Stomach (tissue), 9 donors: ENCODE data around the gene GCK. TPM values are rescaled to one million over a fixed set of nuclear protein-coding genes. Genes with fewer than 3 reads are reported as not detected.
A peak's percentile ranks its signal among the peaks of the same experiment; 100 is the strongest.

ENCODE experiments used
- DNase-seq, 2 donors: peaks; one replicate each; pipeline versions ENCODE4 v3.0.0 to v3.0.0-alpha.2; 2013 to 2019
- H3K27ac ChIP-seq, 5 donors: fragments of 200-600 bp in 4 of 5; sonication (generic) in 4 of 5; one replicate each; pipeline ENCODE4 v1.5.1; 2013 to 2019; ENCODE audit warnings: mild to moderate bottlenecking in 1 of 5, moderate library complexity in 1 of 5
- H3K27me3 ChIP-seq, 3 donors: fragments of 200-600 bp; sonication (generic); one replicate each; pipeline ENCODE4 v1.5.1; 2017 to 2019; ENCODE audit warnings: mixed run types in 1 of 3
- H3K36me3 ChIP-seq, 4 donors: fragments of 200-600 bp; sonication (generic); 1 replicate in 3 of 4; 2 replicates in 1 of 4; pipeline ENCODE4 v1.5.1; 2016 to 2019
- H3K4me1 ChIP-seq, 4 donors: fragments of 200-600 bp; sonication (generic); one replicate each; pipeline ENCODE4 v1.5.1; 2016 to 2019
- H3K4me3 ChIP-seq, 4 donors: fragments of 200-600 bp; sonication (generic) in 3 of 4; one replicate each; pipeline ENCODE4 v1.5.1; 2016 to 2019; ENCODE audit warnings: mild to moderate bottlenecking in 1 of 4
- H3K9me3 ChIP-seq, 4 donors: fragments of 200-600 bp; sonication (generic); one replicate each; pipeline ENCODE4 v1.5.1; 2016 to 2019
- EP300 ChIP-seq: sonication (generic); formaldehyde crosslinking; IDR thresholded peaks from one replicate; pipeline ENCODE4 v1.6.1; 2017; ENCODE audit warnings: antibody characterized with exemption
- POLR2A ChIP-seq, 4 donors: fragments of 450-650 bp; IDR thresholded peaks; one replicate each; pipeline ENCODE4 v1.6.1; 2016; ENCODE audit warnings: antibody characterized with exemption in 4 of 4, control low read depth in 2 of 4, mild to moderate bottlenecking in 1 of 4, moderate library complexity in 1 of 4
- POLR2AphosphoS5 ChIP-seq, 3 donors: sonication (generic); formaldehyde crosslinking; IDR thresholded peaks; one replicate each; pipeline ENCODE4 v1.6.1; 2016; ENCODE audit warnings: antibody characterized with exemption in 3 of 3
- WGBS, 5 donors: extraction: QIAGEN DNeasy Blood & Tissue Kit in 3 of 5; methylation state at CpG; one replicate each; pipeline versions ENCODE4 v1.1.5 to v1.1.7; 2013 to 2018; 5-methylcytosine and 5-hydroxymethylcytosine counted together
- intact Hi-C: fragments of 100-400 bp; cut with DNase I; formaldehyde crosslinking; loops from one replicate; pipeline ENCODE4 v1.15.1; 2023; ENCODE audit warnings: low total_unique reads
- polyA plus RNA-seq, 3 donors: library from polyadenylated mRNA; stranded (reverse); fragments of 200-250 nt; gene quantifications; one replicate each; pipeline ENCODE4 v1.2.3, GENCODE V29; 2013
- total RNA-seq, 5 donors: library from RNA; depleted of rRNA; stranded (reverse); fragments of >200 nt; gene quantifications; one replicate each; pipeline versions ENCODE4 v1.1.0 to v1.2.3, GENCODE V29; 2014 to 2016
- TF ChIP-seq, protein P1 (sequence below), 7 experiments: fragments of 450-650 bp in 4 of 7; fragments of 200-600 bp in 3 of 7; sonication (generic) in 3 of 7; IDR thresholded peaks; one replicate each; pipeline ENCODE4 v1.5.1; 2016 to 2019; ENCODE audit warnings: antibody characterized with exemption in 7 of 7, control low read depth in 2 of 7, mild to moderate bottlenecking in 1 of 7
- donor health status: healthy with polysubstance abuse.
- donor health status: Bipolar disorder and iron deficiency.
- donor health status: healthy.

GCK gene
- total and polyA plus RNA-seq, 8 donors, result 0.55 to 1.9 (median 1.1) TPM; not detected in 4

DNA sequence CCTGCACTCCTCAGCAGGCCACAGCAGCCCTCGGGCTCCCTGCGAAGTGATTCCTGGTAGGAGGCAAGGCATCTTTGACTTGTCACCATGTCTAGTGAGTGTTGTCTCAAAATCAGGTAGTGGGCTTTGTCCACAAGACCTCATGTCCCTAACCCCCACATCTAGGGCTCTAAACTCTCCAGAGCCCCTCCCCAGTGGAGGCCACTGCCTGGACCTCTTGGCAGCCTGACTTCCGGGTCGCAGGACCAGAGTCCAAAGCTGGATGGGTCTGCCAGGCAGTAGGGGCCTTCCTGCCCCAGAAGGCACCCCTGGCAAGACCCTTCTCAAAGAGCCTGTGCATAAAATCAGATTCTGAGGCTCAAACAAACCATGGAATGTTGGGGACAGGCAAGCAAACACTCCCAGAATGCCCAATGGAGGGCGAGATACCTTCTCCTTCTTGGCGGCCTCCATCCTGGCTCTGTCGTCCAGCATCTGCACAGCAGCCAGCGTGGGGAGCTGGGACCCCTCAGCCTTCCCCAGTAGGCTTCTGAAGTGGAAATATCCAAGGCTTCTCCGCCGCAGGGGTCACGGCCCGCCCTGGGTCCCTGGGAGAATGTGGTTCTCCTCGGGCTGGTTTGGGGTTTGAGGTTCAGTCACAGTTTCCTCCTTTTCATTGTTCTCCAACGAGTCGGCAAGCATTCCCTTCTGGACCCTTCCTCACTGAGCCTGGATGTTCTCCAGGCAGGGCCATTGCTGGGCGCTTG lies 586 bp downstream of the GCK start:
- no peaks in the 10 kb centered on the region for H3K9me3 ChIP-seq
- H3K27me3 ChIP-seq, result peaks cover 0 to 23% (median 0%) of the 10 kb centered on the region in 3 donors
- no peak for TF ChIP-seq POLR2A (IDR thresholded peaks at IDR 0.05)
- no peak for TF ChIP-seq EP300
- TF ChIP-seq POLR2AphosphoS5 (IDR thresholded peaks at IDR 0.05), result no peak
- TF ChIP-seq, protein P1, sequence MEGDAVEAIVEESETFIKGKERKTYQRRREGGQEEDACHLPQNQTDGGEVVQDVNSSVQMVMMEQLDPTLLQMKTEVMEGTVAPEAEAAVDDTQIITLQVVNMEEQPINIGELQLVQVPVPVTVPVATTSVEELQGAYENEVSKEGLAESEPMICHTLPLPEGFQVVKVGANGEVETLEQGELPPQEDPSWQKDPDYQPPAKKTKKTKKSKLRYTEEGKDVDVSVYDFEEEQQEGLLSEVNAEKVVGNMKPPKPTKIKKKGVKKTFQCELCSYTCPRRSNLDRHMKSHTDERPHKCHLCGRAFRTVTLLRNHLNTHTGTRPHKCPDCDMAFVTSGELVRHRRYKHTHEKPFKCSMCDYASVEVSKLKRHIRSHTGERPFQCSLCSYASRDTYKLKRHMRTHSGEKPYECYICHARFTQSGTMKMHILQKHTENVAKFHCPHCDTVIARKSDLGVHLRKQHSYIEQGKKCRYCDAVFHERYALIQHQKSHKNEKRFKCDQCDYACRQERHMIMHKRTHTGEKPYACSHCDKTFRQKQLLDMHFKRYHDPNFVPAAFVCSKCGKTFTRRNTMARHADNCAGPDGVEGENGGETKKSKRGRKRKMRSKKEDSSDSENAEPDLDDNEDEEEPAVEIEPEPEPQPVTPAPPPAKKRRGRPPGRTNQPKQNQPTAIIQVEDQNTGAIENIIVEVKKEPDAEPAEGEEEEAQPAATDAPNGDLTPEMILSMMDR (IDR thresholded peaks at IDR 0.05), result no peak
- H3K4me1 ChIP-seq, result no peaks in the 10 kb centered on the region
- no peak for DNase-seq
- intact Hi-C loops, result no loop called here
- no peaks in the 10 kb centered on the region for H3K36me3 ChIP-seq
- no peak overlapping the region for H3K27ac ChIP-seq
- 76 to 84% (median 80%) methylated on average over 4 to 16 of the region's 16 CpGs for WGBS, 5 donors
- no peak overlapping the region for H3K4me3 ChIP-seq

DNA sequence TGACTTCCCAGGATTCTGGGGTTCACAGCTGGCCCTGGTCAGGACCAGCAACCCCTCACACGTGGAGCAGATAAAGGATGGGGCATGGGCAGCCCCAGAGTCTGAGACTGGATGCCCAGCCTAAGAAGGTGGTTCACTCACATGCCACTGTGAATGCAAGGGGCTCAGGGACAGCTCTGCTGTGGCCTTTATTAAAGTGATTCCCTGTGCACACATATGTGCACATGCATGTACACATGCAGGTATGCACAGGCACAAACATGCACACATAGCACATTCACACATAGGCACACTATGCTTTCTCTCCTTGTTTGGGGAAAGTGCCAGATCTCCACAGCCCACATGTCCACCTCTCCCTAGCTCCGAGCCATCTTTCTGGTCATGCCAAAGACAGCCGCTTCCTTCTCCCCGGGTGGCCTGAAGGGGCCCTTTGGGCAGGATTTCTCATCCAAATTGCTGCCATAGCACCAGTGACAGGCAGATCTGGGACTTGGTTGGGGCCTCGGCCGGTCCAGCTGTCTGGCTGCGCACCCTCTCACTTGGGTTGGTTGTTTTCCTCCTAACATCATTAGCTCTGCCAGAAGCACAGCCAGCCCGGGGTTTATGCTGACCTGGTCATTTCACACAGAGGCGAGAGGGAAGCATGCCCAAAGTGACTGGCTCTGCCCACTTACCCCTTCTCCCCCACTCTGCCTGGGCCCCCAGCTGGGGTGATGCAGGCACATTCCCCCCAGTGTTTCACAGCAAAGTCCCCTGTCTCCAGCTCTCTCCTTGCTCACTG lies 1.4 kb downstream of the GCK start:
- H3K36me3 ChIP-seq, result peaks cover 0 to 2% (median 0%) of the 10 kb centered on the region in 4 donors
- no peaks in the 10 kb centered on the region for H3K4me1 ChIP-seq
- WGBS, 5 donors, result 63 to 70% (median 65%) methylated on average over 9 of the region's 9 CpGs
- H3K4me3 ChIP-seq, result no peak overlapping the region
- H3K9me3 ChIP-seq, result peaks cover 0 to 7% (median 3%) of the 10 kb centered on the region in 4 donors
- H3K27ac ChIP-seq, result no peak overlapping the region
- peaks cover 0 to 18% (median 0%) of the 10 kb centered on the region in 3 donors for H3K27me3 ChIP-seq
- intact Hi-C loops, result no loop called here
- TF ChIP-seq EP300, result no peak
- no peak for TF ChIP-seq POLR2AphosphoS5 (IDR thresholded peaks at IDR 0.05)
- TF ChIP-seq, protein P1 (IDR thresholded peaks at IDR 0.05), result no peak
- no peak for TF ChIP-seq POLR2A (IDR thresholded peaks at IDR 0.05)
- DNase-seq, result no peak

DNA sequence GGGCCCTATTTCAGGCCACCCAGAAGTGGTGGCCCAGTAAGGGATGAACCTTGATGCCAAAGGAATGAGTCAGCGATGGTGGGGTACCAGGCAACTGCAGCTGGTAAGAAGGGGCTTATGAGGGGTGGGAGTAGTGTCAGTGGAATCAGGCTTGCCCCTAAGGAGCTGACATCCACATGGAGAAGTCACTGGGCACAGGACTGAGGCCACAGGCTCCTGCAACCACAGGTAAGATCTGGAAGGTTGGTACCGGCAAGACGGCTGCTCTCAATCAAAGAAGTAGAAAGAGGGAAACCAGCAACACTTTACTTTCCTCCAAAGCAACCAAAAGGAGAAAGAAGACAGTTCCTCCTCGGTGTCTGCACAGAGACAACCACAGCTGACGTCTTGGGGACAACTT lies 2.5 kb downstream of the GCK start:
- H3K36me3 ChIP-seq, result peaks cover 0 to 6% (median 0%) of the 10 kb centered on the region in 4 donors
- no peak for DNase-seq
- no peak overlapping the region for H3K27ac ChIP-seq
- WGBS, 5 donors, result 65 to 79% (median 72%) methylated on average over 5 of the region's 5 CpGs
- peaks cover 0 to 15% (median 11%) of the 10 kb centered on the region in 4 donors for H3K9me3 ChIP-seq
- TF ChIP-seq POLR2A (IDR thresholded peaks at IDR 0.05), result no peak
- TF ChIP-seq EP300, result no peak
- TF ChIP-seq, protein P1 (IDR thresholded peaks at IDR 0.05), result no peak
- TF ChIP-seq POLR2AphosphoS5 (IDR thresholded peaks at IDR 0.05), result no peak
- no peaks in the 10 kb centered on the region for H3K4me1 ChIP-seq
- intact Hi-C loops, result no loop called here
- H3K27me3 ChIP-seq, result peaks cover 0 to 7% (median 0%) of the 10 kb centered on the region in 3 donors
- H3K4me3 ChIP-seq, result no peak overlapping the region

DNA sequence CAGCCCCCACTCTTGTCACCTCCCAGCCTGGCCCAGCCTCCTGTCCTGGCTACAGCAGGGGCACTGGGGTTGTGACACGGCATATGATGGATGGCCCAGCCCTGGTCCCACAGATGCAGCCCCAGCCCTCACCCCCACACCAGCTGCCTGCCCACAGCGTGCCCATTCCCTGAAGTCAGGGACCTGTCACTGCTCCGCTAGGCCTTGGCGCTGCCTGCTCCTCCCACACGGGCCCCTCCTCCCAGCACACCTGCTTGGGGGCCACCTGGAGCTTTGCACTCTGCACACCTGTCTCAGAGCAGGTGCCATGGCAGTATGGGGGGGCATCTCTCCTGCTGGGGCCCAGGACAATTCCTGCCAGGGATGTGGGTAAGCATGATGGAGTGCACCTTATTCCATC lies 3.5 kb downstream of the GCK start:
- Histone ChIP-seq H3K27ac (no peak overlapping the region), H3K4me3 (no peak overlapping the region), H3K4me1 (no peaks in the 10 kb centered on the region), H3K9me3 (peaks cover 0 to 17% (median 11%) of the 10 kb centered on the region in 4 donors), H3K36me3 (peaks cover 0 to 6% (median 0%) of the 10 kb centered on the region in 4 donors), H3K27me3 (peaks cover 0 to 12% (median 0%) of the 10 kb centered on the region in 3 donors)
- TF ChIP-seq, protein P1 (IDR thresholded peaks at IDR 0.05), result no peak
- no peak for TF ChIP-seq POLR2A (IDR thresholded peaks at IDR 0.05)
- TF ChIP-seq POLR2AphosphoS5 (IDR thresholded peaks at IDR 0.05), result no peak
- no peak for TF ChIP-seq EP300
- WGBS, 5 donors, result 64 to 83% (median 73%) methylated on average over 2 to 5 of the region's 5 CpGs
- peak in 1 of 2 donors; percentile 45 for DNase-seq
- intact Hi-C loops, result no loop called here
